ENCODE measurements around the gene SPATA31E1.
"Not testable (repeated sequence)": the region's sequence is repeated elsewhere in the genome, so short reads cannot be mapped to it uniquely, and the experiment has no call there.

SPATA31E1 gene

GRCh38 chr9:87937352-87937751 lies 54.7 kb downstream of the SPATA31E1 start:
- FAIRE-seq: not testable (repeated sequence)

- FAIRE-seq: not testable (repeated sequence)
Observed at GRCh38 chr9:87937918-87938317, 55.2 kb downstream of the SPATA31E1 start.

- FAIRE-seq: not testable (repeated sequence)
Observed at GRCh38 chr9:87938336-87938735, 55.7 kb downstream of the SPATA31E1 start.
